Panc1 (cell line): ENCODE measurements around the gene COLGALT1. TPM values are rescaled to one million over a fixed set of nuclear protein-coding genes. Genes with fewer than 3 reads are reported as not detected.

Experiments
- ATAC-seq: fragments of 200-7000 bp; cut with Tn5 transposase; 2 replicates; pipeline ENCODE4 v1.9.1; 2020; ENCODE audit warnings: mild to moderate bottlenecking, moderate library complexity
- BruUV-seq: library from RNA; stranded (reverse); fragments of 400-500 nt; replicated peaks from 2 replicates; lab custom pipeline; 2021; lab: Mats Ljungman, UMichigan
- CTCF ChIA-PET: fragments of 300-600 bp; sonication (Branson Sonifier 250); formaldehyde crosslinking; loops from one replicate; lab custom pipeline; 2022; ENCODE audit warnings: antibody characterized with exemption; lab: Charles Lee
- POLR2A ChIA-PET: fragments of 300-600 bp; sonication (Branson Sonifier 250); formaldehyde crosslinking; loops from one replicate; lab custom pipeline; 2022; ENCODE audit warnings: antibody characterized with exemption; lab: Charles Lee
- DNase-seq: peaks from one replicate; pipeline ENCODE4 v3.0.0-alpha.2; 2010; ENCODE audit warnings: low read depth, low spot score
- H3K27ac ChIP-seq: 2 replicates; pipeline ENCODE4 v1.5.1; 2011; ENCODE audit warnings: mild to moderate bottlenecking, low read length, inconsistent platforms
- H3K27me3 ChIP-seq: fragments of 200-500 bp; sonication (Bioruptor generic); 2 replicates; pipeline ENCODE4 v1.6.0; 2014; ENCODE audit warnings: low read length, inconsistent platforms; ENCODE audit not compliant: control insufficient read depth, insufficient read depth
- H3K36me3 ChIP-seq: fragments of 200-500 bp; sonication (Bioruptor generic); 2 replicates; pipeline ENCODE4 v1.5.1; 2014; ENCODE audit warnings: inconsistent platforms, mild to moderate bottlenecking, low read length, moderate library complexity; ENCODE audit not compliant: control insufficient read depth, insufficient read depth
- H3K4me1 ChIP-seq: 2 replicates; pipeline ENCODE4 v1.5.1; 2011; ENCODE audit warnings: inconsistent platforms, mild to moderate bottlenecking, low read length, moderate library complexity; ENCODE audit not compliant: control insufficient read depth, insufficient read depth
- H3K4me3 ChIP-seq, 2 experiments: 2 replicates each; pipeline ENCODE4 v1.5.1; 2011 to 2012; ENCODE audit warnings: low read depth in 2 of 2, low read length in 2 of 2, mild to moderate bottlenecking in 2 of 2, inconsistent platforms in 1 of 2, moderate library complexity in 1 of 2
- H3K9me3 ChIP-seq: fragments of 200-500 bp; sonication (Bioruptor generic); 2 replicates; pipeline ENCODE4 v1.5.1; 2014; ENCODE audit warnings: low read depth, mild to moderate bottlenecking, inconsistent platforms, low read length, moderate library complexity; ENCODE audit not compliant: control insufficient read depth, insufficient read depth
- POLR2AphosphoS5 ChIP-seq: IDR thresholded peaks from 2 replicates; pipeline ENCODE4 v1.6.1; 2012; ENCODE audit warnings: mild to moderate bottlenecking, low read depth, low read length, moderate library complexity
- SIN3A ChIP-seq: IDR thresholded peaks from 2 replicates; pipeline ENCODE4 v1.6.1; 2012; ENCODE audit warnings: low read depth, mild to moderate bottlenecking, low read length, moderate library complexity, borderline replicate concordance; ENCODE audit not compliant: insufficient read depth
- TCF7L2 ChIP-seq: IDR thresholded peaks from 2 replicates; pipeline ENCODE4 v1.6.1; 2011; ENCODE audit warnings: mild to moderate bottlenecking, low read depth, low read length, inconsistent platforms
- in situ Hi-C: cut with HindIII; loops from 2 replicates; pipeline ENCODE4 v1.10.0; 2016; ENCODE audit warnings: low sequenced_read_pairs, low pct_unique_long_range_greater_than_20kb
- intact Hi-C: fragments of 100-400 bp; cut with micrococcal nuclease; formaldehyde crosslinking; loops from one replicate; pipeline ENCODE4 v1.10.0; 2022; ENCODE audit not compliant: unreplicated experiment
- total RNA-seq: library from RNA; stranded (reverse); gene quantifications from one replicate; pipeline ENCODE4 v1.2.1, GENCODE V29; 2021; ENCODE audit not compliant: unreplicated experiment
- TF ChIP-seq, protein P1 (sequence below): fragments of 450-650 bp; IDR thresholded peaks from 2 replicates; pipeline ENCODE4 v1.5.1; 2017; ENCODE audit warnings: mild to moderate bottlenecking
- TF ChIP-seq, protein P2 (sequence below), 2 experiments: IDR thresholded peaks; 2 replicates each; pipeline ENCODE4 v1.6.1; 2011 to 2012; ENCODE audit warnings: low read depth in 2 of 2, control low read depth in 1 of 2, low read length in 1 of 2, mild to moderate bottlenecking in 1 of 2, moderate library complexity in 1 of 2; ENCODE audit not compliant: insufficient read depth in 1 of 2

Gene COLGALT1
- total RNA-seq, 1 experiment from 2014 or later: 97.2 TPM

DNA sequence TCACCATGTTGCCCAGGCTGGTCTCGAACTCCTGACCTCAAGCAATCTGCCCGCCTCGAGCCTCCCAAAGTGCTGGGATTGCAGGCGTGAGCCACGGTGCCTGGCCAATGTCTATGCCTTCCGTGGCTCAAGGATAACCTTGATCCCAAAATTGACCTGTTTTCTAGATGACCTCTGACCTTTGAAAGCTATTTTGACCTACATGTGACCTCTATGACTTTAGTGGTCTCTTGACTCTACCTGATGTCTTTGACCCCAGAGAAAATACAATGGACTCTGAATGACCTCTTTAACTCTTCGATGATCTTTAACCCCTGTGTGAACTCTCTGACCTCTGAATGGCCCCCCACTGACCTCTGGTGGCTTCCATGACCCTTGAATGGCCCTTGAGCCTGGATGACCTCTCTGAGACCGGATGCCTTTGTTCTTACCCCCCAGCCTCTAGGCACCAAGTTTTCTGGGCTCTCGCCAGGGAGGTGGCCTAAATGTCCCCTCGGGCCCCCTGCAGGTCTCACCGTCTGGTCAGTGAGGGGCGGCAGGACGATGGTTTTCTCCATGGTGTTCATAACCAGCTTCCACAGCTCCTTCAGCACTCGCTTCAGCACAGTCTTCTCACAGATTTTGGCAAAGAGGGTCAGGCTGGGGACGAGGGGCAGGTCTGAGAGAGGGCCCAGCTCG, 69.0 kb downstream of the COLGALT1 start:
- no peaks in the 10 kb centered on the region for H3K9me3 ChIP-seq
- no TSS peak for BruUV-seq
- no peak for DNase-seq
- in situ Hi-C loops (no loop called here), intact Hi-C loops (no loop called here)
- TF ChIP-seq SIN3A (no peak), POLR2AphosphoS5 (no peak), TCF7L2 (no peak)
- TF ChIP-seq, protein P1, sequence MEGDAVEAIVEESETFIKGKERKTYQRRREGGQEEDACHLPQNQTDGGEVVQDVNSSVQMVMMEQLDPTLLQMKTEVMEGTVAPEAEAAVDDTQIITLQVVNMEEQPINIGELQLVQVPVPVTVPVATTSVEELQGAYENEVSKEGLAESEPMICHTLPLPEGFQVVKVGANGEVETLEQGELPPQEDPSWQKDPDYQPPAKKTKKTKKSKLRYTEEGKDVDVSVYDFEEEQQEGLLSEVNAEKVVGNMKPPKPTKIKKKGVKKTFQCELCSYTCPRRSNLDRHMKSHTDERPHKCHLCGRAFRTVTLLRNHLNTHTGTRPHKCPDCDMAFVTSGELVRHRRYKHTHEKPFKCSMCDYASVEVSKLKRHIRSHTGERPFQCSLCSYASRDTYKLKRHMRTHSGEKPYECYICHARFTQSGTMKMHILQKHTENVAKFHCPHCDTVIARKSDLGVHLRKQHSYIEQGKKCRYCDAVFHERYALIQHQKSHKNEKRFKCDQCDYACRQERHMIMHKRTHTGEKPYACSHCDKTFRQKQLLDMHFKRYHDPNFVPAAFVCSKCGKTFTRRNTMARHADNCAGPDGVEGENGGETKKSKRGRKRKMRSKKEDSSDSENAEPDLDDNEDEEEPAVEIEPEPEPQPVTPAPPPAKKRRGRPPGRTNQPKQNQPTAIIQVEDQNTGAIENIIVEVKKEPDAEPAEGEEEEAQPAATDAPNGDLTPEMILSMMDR: no peak
- TF ChIP-seq, protein P2, sequence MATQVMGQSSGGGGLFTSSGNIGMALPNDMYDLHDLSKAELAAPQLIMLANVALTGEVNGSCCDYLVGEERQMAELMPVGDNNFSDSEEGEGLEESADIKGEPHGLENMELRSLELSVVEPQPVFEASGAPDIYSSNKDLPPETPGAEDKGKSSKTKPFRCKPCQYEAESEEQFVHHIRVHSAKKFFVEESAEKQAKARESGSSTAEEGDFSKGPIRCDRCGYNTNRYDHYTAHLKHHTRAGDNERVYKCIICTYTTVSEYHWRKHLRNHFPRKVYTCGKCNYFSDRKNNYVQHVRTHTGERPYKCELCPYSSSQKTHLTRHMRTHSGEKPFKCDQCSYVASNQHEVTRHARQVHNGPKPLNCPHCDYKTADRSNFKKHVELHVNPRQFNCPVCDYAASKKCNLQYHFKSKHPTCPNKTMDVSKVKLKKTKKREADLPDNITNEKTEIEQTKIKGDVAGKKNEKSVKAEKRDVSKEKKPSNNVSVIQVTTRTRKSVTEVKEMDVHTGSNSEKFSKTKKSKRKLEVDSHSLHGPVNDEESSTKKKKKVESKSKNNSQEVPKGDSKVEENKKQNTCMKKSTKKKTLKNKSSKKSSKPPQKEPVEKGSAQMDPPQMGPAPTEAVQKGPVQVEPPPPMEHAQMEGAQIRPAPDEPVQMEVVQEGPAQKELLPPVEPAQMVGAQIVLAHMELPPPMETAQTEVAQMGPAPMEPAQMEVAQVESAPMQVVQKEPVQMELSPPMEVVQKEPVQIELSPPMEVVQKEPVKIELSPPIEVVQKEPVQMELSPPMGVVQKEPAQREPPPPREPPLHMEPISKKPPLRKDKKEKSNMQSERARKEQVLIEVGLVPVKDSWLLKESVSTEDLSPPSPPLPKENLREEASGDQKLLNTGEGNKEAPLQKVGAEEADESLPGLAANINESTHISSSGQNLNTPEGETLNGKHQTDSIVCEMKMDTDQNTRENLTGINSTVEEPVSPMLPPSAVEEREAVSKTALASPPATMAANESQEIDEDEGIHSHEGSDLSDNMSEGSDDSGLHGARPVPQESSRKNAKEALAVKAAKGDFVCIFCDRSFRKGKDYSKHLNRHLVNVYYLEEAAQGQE (IDR thresholded peaks at IDR 0.05; ENCODE audit: insufficient read depth in 1 of 2, low read depth in 2 of 2, low read length in 1 of 2): no peak
- ATAC-seq: no peak
- H3K36me3 ChIP-seq: no peaks in the 10 kb centered on the region
- H3K27ac ChIP-seq: no peak overlapping the region
- ChIA-PET CTCF (no interaction called here), POLR2A (no interaction called here)
- no peak overlapping the region for H3K4me3 ChIP-seq
- H3K4me1 ChIP-seq: no peaks in the 10 kb centered on the region
- H3K27me3 ChIP-seq: no peaks in the 10 kb centered on the region

DNA sequence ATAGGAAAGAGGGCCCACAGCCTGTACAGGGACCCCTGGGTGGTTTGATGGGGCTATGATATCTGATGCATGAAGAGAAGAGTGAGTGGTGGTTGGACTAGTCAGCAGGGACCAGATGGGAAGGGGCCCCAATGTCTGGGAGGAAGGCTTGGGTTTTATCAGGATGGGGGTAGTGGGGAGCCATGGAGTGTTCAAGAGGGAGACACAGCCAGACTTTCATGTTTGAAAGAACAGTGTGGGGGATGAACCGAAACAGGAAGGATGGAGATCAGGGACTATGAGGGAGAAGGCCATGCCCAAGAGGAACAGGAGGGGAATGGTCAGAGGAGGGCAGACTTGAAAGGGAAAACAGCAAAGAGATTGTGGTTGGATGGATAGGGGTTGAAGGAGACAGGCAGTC, 69.6 kb downstream of the COLGALT1 start:
- ATAC-seq: no peak
- BruUV-seq: no TSS peak

More for the DNA sequence above, 69.6 kb downstream of the COLGALT1 start:
- TF ChIP-seq SIN3A (no peak), POLR2AphosphoS5 (no peak), TCF7L2 (no peak)
- TF ChIP-seq, protein P1: no peak
- TF ChIP-seq, protein P2 (IDR thresholded peaks at IDR 0.05; ENCODE audit: insufficient read depth in 1 of 2, low read depth in 2 of 2, low read length in 1 of 2): no peak
- Histone ChIP-seq H3K4me3 (no peak overlapping the region), H3K4me1 (no peaks in the 10 kb centered on the region), H3K36me3 (no peaks in the 10 kb centered on the region), H3K27me3 (no peaks in the 10 kb centered on the region), H3K27ac (no peak overlapping the region), H3K9me3 (no peaks in the 10 kb centered on the region)
- CTCF ChIA-PET: no interaction called here
- intact Hi-C loops (no loop called here), in situ Hi-C loops (no loop called here)
- POLR2A ChIA-PET: no interaction called here
- DNase-seq: no peak
